Measurements from ENCODE around the gene POU3F1.

DNA sequence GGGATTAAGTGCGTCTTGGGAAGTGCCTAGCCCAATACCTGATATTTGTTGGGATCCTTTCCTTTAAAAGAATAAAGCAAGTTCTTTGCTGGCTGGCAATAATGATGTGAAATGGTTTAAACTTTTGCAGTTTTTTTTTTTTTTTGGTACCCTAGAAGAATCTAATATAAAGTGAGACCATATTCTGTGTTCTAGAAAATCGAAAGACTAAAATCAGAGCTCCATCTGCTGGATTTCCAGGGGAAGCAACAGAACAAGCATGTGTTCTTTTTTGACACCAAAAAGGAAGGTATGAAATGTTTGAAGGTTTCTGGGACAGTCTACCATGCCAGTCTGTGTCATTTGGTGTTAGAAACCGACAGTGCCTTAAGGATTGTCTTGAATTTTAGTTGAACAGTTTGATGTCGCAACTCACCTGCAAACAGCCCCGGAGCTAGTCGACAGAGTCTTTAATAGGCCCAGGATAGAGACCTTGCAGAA lies 27.7 kb downstream of the POU3F1 start:
- TF ChIP-seq, protein P1, sequence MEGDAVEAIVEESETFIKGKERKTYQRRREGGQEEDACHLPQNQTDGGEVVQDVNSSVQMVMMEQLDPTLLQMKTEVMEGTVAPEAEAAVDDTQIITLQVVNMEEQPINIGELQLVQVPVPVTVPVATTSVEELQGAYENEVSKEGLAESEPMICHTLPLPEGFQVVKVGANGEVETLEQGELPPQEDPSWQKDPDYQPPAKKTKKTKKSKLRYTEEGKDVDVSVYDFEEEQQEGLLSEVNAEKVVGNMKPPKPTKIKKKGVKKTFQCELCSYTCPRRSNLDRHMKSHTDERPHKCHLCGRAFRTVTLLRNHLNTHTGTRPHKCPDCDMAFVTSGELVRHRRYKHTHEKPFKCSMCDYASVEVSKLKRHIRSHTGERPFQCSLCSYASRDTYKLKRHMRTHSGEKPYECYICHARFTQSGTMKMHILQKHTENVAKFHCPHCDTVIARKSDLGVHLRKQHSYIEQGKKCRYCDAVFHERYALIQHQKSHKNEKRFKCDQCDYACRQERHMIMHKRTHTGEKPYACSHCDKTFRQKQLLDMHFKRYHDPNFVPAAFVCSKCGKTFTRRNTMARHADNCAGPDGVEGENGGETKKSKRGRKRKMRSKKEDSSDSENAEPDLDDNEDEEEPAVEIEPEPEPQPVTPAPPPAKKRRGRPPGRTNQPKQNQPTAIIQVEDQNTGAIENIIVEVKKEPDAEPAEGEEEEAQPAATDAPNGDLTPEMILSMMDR (IDR thresholded peaks at IDR 0.05; ENCODE audit: low read depth, low read length, poor library complexity, severe bottlenecking): peak; percentile 67
- TF ChIP-seq EZH2phosphoT487 (IDR thresholded peaks at IDR 0.05; ENCODE audit: borderline replicate concordance, low read length): no peak
